Panc1 (cell line): Measurements from ENCODE around the gene ANK3.

Experiments
- CTCF ChIP-seq: fragments of 450-650 bp; IDR thresholded peaks from 2 replicates; pipeline ENCODE4 v1.5.1; 2017; ENCODE audit warnings: mild to moderate bottlenecking
- POLR2AphosphoS5 ChIP-seq: IDR thresholded peaks from 2 replicates; pipeline ENCODE4 v1.6.1; 2012; ENCODE audit warnings: mild to moderate bottlenecking, low read depth, low read length, moderate library complexity
- REST ChIP-seq, 2 experiments: IDR thresholded peaks; 2 replicates each; pipeline ENCODE4 v1.6.1; 2011 to 2012; ENCODE audit warnings: low read depth in 2 of 2, control low read depth in 1 of 2, low read length in 1 of 2, mild to moderate bottlenecking in 1 of 2, moderate library complexity in 1 of 2; ENCODE audit not compliant: insufficient read depth in 1 of 2
- SIN3A ChIP-seq: IDR thresholded peaks from 2 replicates; pipeline ENCODE4 v1.6.1; 2012; ENCODE audit warnings: low read depth, mild to moderate bottlenecking, low read length, moderate library complexity, borderline replicate concordance; ENCODE audit not compliant: insufficient read depth
- TCF7L2 ChIP-seq: IDR thresholded peaks from 2 replicates; pipeline ENCODE4 v1.6.1; 2011; ENCODE audit warnings: mild to moderate bottlenecking, low read depth, low read length, inconsistent platforms

GRCh38 chr10:60155099-60155877 is 234.4 kb downstream of the ANK3 start:
- no peak for TF ChIP-seq CTCF
- no peak for TF ChIP-seq POLR2AphosphoS5
- TF ChIP-seq SIN3A, result no peak
- TF ChIP-seq REST (IDR thresholded peaks at IDR 0.05; ENCODE audit: insufficient read depth in 1 of 2, low read depth in 2 of 2, low read length in 1 of 2), result no peak
- no peak for TF ChIP-seq TCF7L2
